IMR-90 (cell line): Measurements from ENCODE around the gene NDEL1. TPM values are rescaled to one million over a fixed set of nuclear protein-coding genes. Genes with fewer than 3 reads are reported as not detected.

Source experiments
- microRNA-seq, 2 experiments: library from miRNA; stranded (forward) in 1 of 2; unstranded in 1 of 2; fragments of 10-50 nt in 1 of 2; fragments of <30 nt in 1 of 2; gene quantifications in 1 of 2; microRNA quantifications in 1 of 2; one replicate each; pipeline versions ENCODE3 to v1.1.0; 2013 to 2020; ENCODE audit not compliant: insufficient read depth in 1 of 2, insufficient read length in 1 of 2, unreplicated experiment in 1 of 2
- polyA plus RNA-seq, 3 experiments: library from polyadenylated mRNA; depleted of rRNA; stranded (reverse); fragments of >200 nt; gene quantifications; 2 replicates each; pipeline ENCODE4 v1.2.3, GENCODE V29; 2012; ENCODE audit warnings: low replicate concordance in 1 of 3
- small RNA-seq, 5 experiments: library from RNA; depleted of rRNA; stranded (forward); fragments of <200 nt; gene quantifications; one replicate each; pipeline ENCODE3, GENCODE V24; 2012
- total RNA-seq: library from RNA; depleted of rRNA; stranded (reverse); fragments of >200 nt; gene quantifications from 2 replicates; pipeline ENCODE4 v1.2.3, GENCODE V29; 2012; rRNA removed

Gene NDEL1
- total and polyA plus RNA-seq, 2 of the 4 experiments (the other 2 are of a cell fraction): 28.9 to 95.6 TPM

Small RNA genes lying within 50 kb of the gene (microRNA-seq; reads per million reads assigned to microRNA genes)
- not detected for gene RNU7-43P (ENCODE audit: insufficient read depth, insufficient read length)

Small RNA genes lying within 50 kb of the gene (small RNA-seq; reads per million reads assigned to genes)
- gene RNU7-43P: 0 to 18.7 (median 0.34) reads per million in 5 experiments

Other genes with a start within 250 kb of the NDEL1 start
- gene BORCS6, start 245.7 kb upstream of the NDEL1 start, total RNA-seq: 2.7 and 3.1 TPM in 2 replicates
- gene BORCS6, start 245.7 kb upstream of the NDEL1 start, polyA plus RNA-seq (2012; rRNA removed): 3.3 and 4.3 TPM in 2 replicates
- 38.9 and 45.9 TPM in 2 replicates for gene AURKB, start 225.3 kb upstream of the NDEL1 start, total RNA-seq
- gene AURKB, start 225.3 kb upstream of the NDEL1 start, polyA plus RNA-seq (2012; rRNA removed): 55.0 and 62.0 TPM in 2 replicates
- gene CTC1, start 187.8 kb upstream of the NDEL1 start, total RNA-seq: 1.1 and 1.8 TPM in 2 replicates
- 6.1 and 9.0 TPM in 2 replicates for gene CTC1, start 187.8 kb upstream of the NDEL1 start, polyA plus RNA-seq (2012; rRNA removed)
- 22.2 and 26.2 TPM in 2 replicates for gene PFAS, start 186.6 kb upstream of the NDEL1 start, total RNA-seq
- 20.5 and 20.7 TPM in 2 replicates for gene PFAS, start 186.6 kb upstream of the NDEL1 start, polyA plus RNA-seq (2012; rRNA removed)
- gene RANGRF, start 147.2 kb upstream of the NDEL1 start, total RNA-seq: 16.1 and 19.5 TPM in 2 replicates
- gene RANGRF, start 147.2 kb upstream of the NDEL1 start, polyA plus RNA-seq (2012; rRNA removed): 36.6 and 42.9 TPM in 2 replicates
- 0.18 and 0.28 TPM in 2 replicates for gene SLC25A35, start 140.5 kb upstream of the NDEL1 start, total RNA-seq
- gene SLC25A35, start 140.5 kb upstream of the NDEL1 start, polyA plus RNA-seq (2012; rRNA removed): 2.0 and 3.1 TPM in 2 replicates
- gene ARHGEF15, start 125.6 kb upstream of the NDEL1 start, total RNA-seq: not detected in 2 replicates
- gene ARHGEF15, start 125.6 kb upstream of the NDEL1 start, polyA plus RNA-seq (2012; rRNA removed): not detected in 2 replicates
- not detected in 2 replicates for gene ODF4, start 96.0 kb upstream of the NDEL1 start, total RNA-seq
- not detected in 2 replicates for gene ODF4, start 96.0 kb upstream of the NDEL1 start, polyA plus RNA-seq (2012; rRNA removed)
- 5,013 and 5,721 TPM in 2 replicates for gene RPL26, start 52.7 kb upstream of the NDEL1 start, total RNA-seq
- 3,797 and 4,763 TPM in 2 replicates for gene RPL26, start 52.7 kb upstream of the NDEL1 start, polyA plus RNA-seq (2012; rRNA removed)
- not detected in 2 replicates for gene RNF222, start 38.1 kb upstream of the NDEL1 start, total RNA-seq
- gene RNF222, start 38.1 kb upstream of the NDEL1 start, polyA plus RNA-seq (2012; rRNA removed): not detected in 2 replicates
- gene MYH10, start 194.8 kb downstream of the NDEL1 start, total RNA-seq: 95.2 and 102 TPM in 2 replicates
- gene MYH10, start 194.8 kb downstream of the NDEL1 start, polyA plus RNA-seq (2012; rRNA removed): 71.2 and 73.3 TPM in 2 replicates